ENCODE data around the gene CTIF. TPM values are rescaled to one million over a fixed set of nuclear protein-coding genes. Genes with fewer than 3 reads are reported as not detected.

Gene CTIF
- total RNA-seq, 4 donors from 2014 or later, result 14.1 to 78.2 (median 18.4) TPM

GRCh38 chr18:48813321-48813720, 274.5 kb downstream of the CTIF start:
- in situ Hi-C loops (cut with MboI; ENCODE audit: low pct_ligation_motif_present in 1 of 4, low pct_unique_long_range_greater_than_20kb in 1 of 4, low sequenced_read_pairs in 3 of 4), result no loop called here

GRCh38 chr18:48813833-48814489, 275.1 kb downstream of the CTIF start:
- intact Hi-C loops (cut with DNase I; ENCODE audit: low total_unique reads), result no loop called here
- 56% methylated on average over 5 of the region's 5 CpGs; no CpG with 5 or more reads in 1 of the 2 donors for WGBS, 2 donors (ENCODE audit: low coverage in 1 of 2)
- H3K9me3 ChIP-seq, result no peaks in the 10 kb centered on the region

More at GRCh38 chr18:48813321-48813720, 274.5 kb downstream of the CTIF start:
- WGBS, 2 donors (ENCODE audit: low coverage in 1 of 2), result 100% methylated on average over 1 to 3 of the region's 3 CpGs
- intact Hi-C loops (cut with DNase I; ENCODE audit: low total_unique reads), result no loop called here
- no peaks in the 10 kb centered on the region for H3K9me3 ChIP-seq
- TF ChIP-seq CTCF (IDR thresholded peaks at IDR 0.05) (no peak), POLR2AphosphoS5 (IDR thresholded peaks at IDR 0.05) (no peak), EP300 (IDR thresholded peaks at IDR 0.05; ENCODE audit: low read depth) (no peak), POLR2A (IDR thresholded peaks at IDR 0.05) (no peak)
- H3K4me3 ChIP-seq, result no peak overlapping the region
- peak; percentile 4 for DNase-seq
- H3K4me1 ChIP-seq, result peaks cover 0 to 23% (median 6%) of the 10 kb centered on the region in 4 donors
- peak overlapping the region in 1 of 4 donors; percentile 3 for H3K27ac ChIP-seq
- H3K27me3 ChIP-seq, result no peaks in the 10 kb centered on the region
- no peaks in the 10 kb centered on the region for H3K36me3 ChIP-seq

GRCh38 chr18:48814490-48815178, 275.8 kb downstream of the CTIF start:
- Histone ChIP-seq H3K36me3 (no peaks in the 10 kb centered on the region), H3K4me3 (no peak overlapping the region), H3K27ac (peak overlapping the region in 1 of 4 donors; percentile 34), H3K27me3 (no peaks in the 10 kb centered on the region), H3K4me1 (peaks cover 0 to 34% (median 16%) of the 10 kb centered on the region in 4 donors), H3K9me3 (no peaks in the 10 kb centered on the region)
- DNase-seq, result peak; percentile 3
- WGBS, 2 donors (ENCODE audit: low coverage in 1 of 2), result 72 to 100% methylated on average over 2 to 5 of the region's 5 CpGs
- intact Hi-C loops (cut with DNase I; ENCODE audit: low total_unique reads), result no loop called here
- no peak for TF ChIP-seq POLR2AphosphoS5 (IDR thresholded peaks at IDR 0.05)
- TF ChIP-seq POLR2A (IDR thresholded peaks at IDR 0.05), result no peak
- no peak for TF ChIP-seq CTCF (IDR thresholded peaks at IDR 0.05)
- no peak for TF ChIP-seq EP300 (IDR thresholded peaks at IDR 0.05; ENCODE audit: low read depth)
- in situ Hi-C loops (cut with MboI; ENCODE audit: low pct_ligation_motif_present in 1 of 4, low pct_unique_long_range_greater_than_20kb in 1 of 4, low sequenced_read_pairs in 3 of 4), result no loop called here

More at GRCh38 chr18:48813833-48814489, 275.1 kb downstream of the CTIF start:
- in situ Hi-C loops (cut with MboI; ENCODE audit: low pct_ligation_motif_present in 1 of 4, low pct_unique_long_range_greater_than_20kb in 1 of 4, low sequenced_read_pairs in 3 of 4), result no loop called here
- no peaks in the 10 kb centered on the region for H3K36me3 ChIP-seq
- TF ChIP-seq CTCF (IDR thresholded peaks at IDR 0.05), result no peak
- no peak for TF ChIP-seq EP300 (IDR thresholded peaks at IDR 0.05; ENCODE audit: low read depth)
- no peak for TF ChIP-seq POLR2A (IDR thresholded peaks at IDR 0.05)
- TF ChIP-seq POLR2AphosphoS5 (IDR thresholded peaks at IDR 0.05), result no peak
- H3K4me3 ChIP-seq, result no peak overlapping the region
- H3K27ac ChIP-seq, result peak overlapping the region in 2 of 4 donors; percentile 3 to 34
- peaks cover 0 to 29% (median 12%) of the 10 kb centered on the region in 4 donors for H3K4me1 ChIP-seq
- H3K27me3 ChIP-seq, result no peaks in the 10 kb centered on the region
- DNase-seq, result peak; percentile 39

GRCh38 chr18:48815179-48815515, 276.3 kb downstream of the CTIF start:
- Histone ChIP-seq H3K36me3 (no peaks in the 10 kb centered on the region), H3K4me3 (no peak overlapping the region), H3K9me3 (no peaks in the 10 kb centered on the region), H3K4me1 (peaks cover 0 to 34% (median 16%) of the 10 kb centered on the region in 4 donors), H3K27me3 (no peaks in the 10 kb centered on the region), H3K27ac (no peak overlapping the region)
- DNase-seq, result no peak
- WGBS, 2 donors (ENCODE audit: low coverage in 1 of 2), result 80 to 83% methylated on average over 1 of the region's 1 CpG
- TF ChIP-seq POLR2A (IDR thresholded peaks at IDR 0.05) (no peak), CTCF (IDR thresholded peaks at IDR 0.05) (no peak), EP300 (IDR thresholded peaks at IDR 0.05; ENCODE audit: low read depth) (no peak), POLR2AphosphoS5 (IDR thresholded peaks at IDR 0.05) (no peak)
- intact Hi-C loops (cut with DNase I; ENCODE audit: low total_unique reads), result no loop called here
- in situ Hi-C loops (cut with MboI; ENCODE audit: low pct_ligation_motif_present in 1 of 4, low pct_unique_long_range_greater_than_20kb in 1 of 4, low sequenced_read_pairs in 3 of 4), result no loop called here

Data from transverse colon (tissue), 4 donors.